Astrocyte of the hippocampus (primary cell): ENCODE data around the gene KIAA1328.
A peak's percentile ranks its signal among the peaks of the same experiment; 100 is the strongest.

ENCODE experiments used
- DNase-seq: peaks from one replicate; pipeline ENCODE4 v3.0.0; 2011; ENCODE audit warnings: low read depth, low spot score

The KIAA1328 gene

DNA sequence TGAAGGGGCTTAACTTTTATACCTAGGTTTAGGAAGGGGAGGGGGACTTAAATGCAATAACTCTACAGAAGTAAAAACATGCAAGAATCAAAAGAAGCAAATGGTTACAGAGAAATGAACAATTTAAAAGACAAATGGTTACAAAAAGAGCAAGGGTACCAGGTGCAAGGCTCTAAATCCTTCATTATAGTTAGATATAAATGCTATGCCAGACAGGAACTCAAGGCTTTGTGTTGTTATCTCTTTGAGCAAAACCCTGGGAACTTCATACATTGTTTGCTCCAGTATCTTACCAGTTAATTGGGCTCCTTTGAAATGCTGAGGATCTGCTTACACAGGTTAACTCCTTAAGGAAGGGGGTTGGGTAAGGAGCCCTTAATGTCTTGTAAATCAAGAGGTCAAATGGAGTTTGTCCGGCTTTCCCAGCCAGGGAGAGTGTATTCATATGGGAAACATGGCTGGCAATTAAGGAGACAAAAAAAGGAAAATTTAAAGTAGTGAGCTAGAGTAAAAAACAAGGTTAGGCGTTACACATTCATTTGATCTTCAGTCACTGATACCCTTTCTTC lies 389.2 kb downstream of the KIAA1328 start:
- no peak for DNase-seq

- DNase-seq = no peak
Observed at GRCh38 chr18:37219257-37219656, 390.3 kb downstream of the KIAA1328 start.

GRCh38 chr18:37222354-37222998 lies 393.5 kb downstream of the KIAA1328 start:
- peak; percentile 72 for DNase-seq

DNA sequence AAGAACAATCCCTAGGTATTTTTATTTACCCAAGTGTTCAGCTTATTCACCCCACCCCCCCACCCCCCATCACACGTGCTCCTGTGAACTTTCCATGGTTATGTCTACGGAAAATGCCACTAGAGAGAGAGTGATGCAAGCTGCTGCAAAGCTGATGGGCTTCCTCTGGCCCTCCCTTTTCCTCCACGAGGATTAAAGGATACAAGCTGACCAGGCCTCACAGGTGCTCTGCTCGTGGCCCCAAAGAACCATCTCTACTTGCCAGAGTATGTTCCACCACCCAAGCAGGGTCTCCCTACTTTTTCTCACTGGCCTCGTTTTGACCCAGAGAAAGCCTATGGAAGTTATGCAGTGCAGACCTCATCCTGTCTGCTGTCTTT lies 394.1 kb downstream of the KIAA1328 start:
- no peak for DNase-seq

- no peak for DNase-seq
Observed at GRCh38 chr18:37225279-37225678, 396.4 kb downstream of the KIAA1328 start.

DNA sequence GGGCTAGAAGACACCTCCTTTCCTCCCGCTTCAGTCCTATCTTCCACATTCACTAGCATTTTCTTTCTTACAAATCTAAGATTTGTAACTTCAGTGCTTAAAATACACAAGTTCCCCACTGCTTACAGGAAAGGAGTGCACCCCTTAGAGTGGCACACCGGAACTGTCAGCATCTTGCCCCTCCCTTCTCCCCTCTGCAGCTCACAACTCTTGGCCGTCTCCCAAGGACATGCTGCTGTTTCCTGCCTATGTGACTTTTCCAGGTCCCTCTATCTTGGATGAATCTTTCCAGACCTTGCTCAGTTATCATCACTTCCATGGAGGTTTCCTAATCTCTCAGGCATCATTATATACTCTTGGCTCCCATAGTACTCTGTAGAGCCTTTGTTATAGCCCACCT lies 401.8 kb downstream of the KIAA1328 start:
- no peak for DNase-seq

- DNase-seq = no peak
Observed at GRCh38 chr18:37231251-37231650, 402.3 kb downstream of the KIAA1328 start.

DNA sequence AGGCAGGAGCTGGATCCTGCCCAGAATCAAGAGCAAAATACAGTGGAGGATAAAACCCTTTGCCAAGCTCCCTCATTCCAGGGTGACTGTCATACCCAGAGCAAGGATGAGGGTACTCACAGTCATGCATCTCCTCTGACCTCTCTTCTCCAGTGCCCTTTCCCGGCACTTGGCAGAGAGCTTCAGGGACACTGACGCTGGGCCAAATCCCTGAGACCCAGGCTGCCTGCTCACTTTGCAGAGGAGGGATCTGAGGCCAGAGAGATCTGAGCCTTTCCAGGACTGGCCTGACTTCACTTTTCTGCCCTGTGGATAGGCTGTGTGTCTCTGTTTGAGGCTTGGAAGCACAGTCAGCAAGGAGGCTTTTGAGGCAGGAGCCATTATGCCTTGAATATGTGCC lies 406.7 kb downstream of the KIAA1328 start:
- DNase-seq = no peak

DNA sequence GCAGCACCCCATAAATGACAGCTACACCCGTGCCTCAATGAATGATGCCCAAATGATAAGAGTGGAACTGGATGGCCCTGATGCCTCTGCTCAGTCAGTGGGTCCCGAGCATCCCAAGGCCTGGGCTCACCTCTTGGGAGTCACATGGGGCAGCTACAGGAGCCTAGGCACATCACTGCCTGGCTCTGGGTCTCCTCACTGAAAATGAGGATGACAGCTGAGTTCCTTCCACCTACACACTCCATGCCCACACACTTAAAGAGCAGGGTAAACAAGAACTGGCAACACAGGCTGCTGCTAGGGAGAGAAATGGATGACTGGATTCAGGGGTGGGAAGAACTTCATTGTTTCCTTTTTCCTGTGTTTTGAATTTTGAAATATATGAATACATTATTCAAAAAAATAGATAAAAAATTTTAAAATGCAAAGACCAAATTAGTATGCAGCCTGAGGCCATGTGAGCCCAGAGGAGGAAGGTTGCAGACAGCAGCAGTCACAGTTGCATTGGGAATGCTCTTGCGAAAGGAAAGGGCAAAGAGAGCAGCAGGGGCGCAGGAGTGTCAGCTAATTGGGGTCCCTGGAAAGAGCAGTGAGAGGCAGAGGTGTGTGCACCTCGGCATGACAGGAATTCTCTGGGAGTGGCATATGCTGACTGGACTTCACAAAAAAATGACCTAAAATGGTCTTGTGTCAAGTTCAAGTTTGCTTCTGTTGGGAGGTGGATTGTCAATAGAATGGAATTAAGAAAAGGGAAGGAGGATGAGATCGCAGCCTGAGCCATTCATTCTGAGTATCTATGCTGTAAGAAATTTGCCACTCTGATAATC lies 409.6 kb downstream of the KIAA1328 start:
- DNase-seq = no peak

GRCh38 chr18:37242091-37242490 lies 413.2 kb downstream of the KIAA1328 start:
- DNase-seq = no peak

- DNase-seq = no peak
Observed at GRCh38 chr18:37242826-37243560, 414.1 kb downstream of the KIAA1328 start.

DNA sequence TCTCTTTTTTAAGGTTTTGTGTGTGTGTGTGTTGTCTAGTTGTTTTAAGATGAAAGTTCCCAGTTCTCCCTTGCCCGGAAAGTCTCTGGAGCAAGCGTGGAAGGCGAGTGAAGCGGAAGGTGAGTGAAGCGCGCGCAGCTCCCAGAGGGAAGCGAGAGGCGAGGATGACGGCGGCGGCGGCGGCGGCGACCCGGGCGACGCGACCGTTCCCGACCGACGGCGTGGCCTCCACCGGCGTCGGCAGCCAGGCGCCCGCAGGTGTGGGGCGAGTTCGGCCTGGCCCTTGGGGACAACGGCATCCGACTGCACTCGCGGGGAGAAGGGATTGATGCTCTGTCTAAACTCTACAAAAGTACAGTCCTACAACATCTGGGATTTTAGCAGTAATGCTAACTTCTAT lies 414.8 kb downstream of the KIAA1328 start:
- DNase-seq = peak; percentile 57

DNA sequence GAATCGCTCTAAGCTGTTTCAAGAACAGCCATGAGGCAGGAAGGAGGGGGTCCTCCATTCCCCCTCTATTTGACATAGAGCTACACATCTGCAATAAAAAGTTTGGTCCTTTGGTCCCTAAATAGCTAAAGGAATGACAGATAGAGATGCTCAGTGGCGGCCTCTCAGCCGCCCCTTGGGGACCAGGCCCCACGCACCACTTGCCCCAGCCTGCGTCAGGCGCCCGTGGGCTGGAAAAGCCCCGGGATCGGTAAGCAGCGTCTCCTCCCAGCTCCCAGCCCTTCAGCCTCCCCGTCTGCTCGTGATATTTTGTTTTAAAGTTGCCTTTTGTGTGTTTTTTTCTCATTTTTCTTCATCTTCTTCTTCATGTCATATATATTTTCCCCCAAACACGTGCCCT lies 415.7 kb downstream of the KIAA1328 start:
- DNase-seq = no peak

DNA sequence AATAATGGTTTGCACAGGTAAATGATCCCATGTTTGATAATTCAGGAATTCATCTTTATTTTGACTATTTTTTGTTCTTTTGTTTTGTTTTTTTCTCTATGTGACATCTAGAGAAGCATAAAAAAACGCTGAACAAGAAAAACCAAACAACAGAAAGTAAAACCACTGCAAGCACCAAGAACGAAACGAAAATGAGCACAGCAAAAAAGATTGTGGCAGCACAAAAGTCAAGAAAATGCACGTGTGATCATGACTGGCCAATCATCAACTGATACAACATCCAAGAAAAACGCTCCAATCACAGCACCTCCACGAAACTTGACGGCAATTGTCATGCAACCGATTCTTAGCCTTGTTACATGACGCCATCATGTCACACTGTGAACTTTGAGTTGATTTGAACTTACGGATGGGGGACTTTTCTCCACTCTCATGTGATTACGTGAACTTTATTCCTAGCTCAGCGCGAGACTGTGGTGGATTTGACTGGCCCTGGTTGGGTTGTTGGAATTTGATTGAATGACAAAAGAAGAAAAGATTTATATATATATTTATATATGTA lies 417.9 kb downstream of the KIAA1328 start:
- no peak for DNase-seq

- no peak for DNase-seq
Observed at GRCh38 chr18:37247497-37248161, 418.7 kb downstream of the KIAA1328 start.

DNA sequence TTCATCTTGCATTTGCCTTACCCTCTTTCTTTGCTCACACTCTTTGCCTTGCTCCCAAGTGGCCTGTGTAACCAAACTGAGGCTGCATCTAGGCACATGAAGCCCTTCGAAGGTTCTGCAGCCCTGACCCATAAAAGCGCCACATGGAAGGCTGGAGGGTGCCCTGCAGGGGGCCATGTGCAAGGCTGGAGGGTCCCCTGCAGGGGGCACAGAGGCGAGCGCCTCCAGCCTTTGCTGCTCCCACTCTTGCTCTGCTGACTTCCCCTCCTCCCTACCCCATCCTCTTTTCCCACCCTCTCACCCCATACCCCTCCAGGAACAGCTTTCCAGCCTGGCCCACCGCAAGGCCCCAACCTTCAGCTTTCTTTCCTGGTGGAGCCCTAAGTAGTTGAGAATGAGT lies 419.4 kb downstream of the KIAA1328 start:
- DNase-seq = no peak

DNA sequence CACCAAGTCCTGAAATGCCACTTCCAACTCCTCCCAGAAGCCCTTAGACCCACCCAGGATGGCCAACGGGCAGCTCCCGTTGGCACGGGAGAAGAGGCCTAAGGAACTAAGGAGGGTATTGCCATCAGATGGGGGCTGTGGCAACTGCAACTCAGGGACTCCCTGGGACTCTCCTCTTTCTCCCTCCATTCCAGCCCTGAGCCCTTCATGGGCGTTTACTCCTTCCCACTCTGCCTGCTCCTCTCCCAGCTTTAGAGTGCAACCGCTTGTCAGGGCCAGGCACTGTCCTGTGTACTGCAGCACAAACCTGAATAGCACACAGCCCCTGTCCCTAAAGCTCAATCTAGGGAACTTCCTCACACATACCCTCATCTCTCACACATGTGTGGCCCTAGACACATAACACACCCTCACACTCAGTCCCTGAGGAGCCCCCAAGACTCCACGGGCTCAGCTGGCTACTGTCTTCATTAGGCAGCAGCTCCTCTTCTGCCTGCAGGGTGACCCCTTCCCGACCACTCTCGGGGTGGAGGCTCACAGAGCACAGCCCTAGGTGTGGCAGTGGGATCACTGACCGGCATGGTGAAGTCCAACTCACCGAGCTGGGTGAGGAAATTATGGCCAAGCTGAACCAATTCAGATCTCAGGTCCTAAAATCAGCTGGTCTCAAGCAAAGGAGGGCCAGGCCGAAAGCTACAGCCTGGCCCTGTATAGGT lies 420.4 kb downstream of the KIAA1328 start:
- DNase-seq = no peak

DNA sequence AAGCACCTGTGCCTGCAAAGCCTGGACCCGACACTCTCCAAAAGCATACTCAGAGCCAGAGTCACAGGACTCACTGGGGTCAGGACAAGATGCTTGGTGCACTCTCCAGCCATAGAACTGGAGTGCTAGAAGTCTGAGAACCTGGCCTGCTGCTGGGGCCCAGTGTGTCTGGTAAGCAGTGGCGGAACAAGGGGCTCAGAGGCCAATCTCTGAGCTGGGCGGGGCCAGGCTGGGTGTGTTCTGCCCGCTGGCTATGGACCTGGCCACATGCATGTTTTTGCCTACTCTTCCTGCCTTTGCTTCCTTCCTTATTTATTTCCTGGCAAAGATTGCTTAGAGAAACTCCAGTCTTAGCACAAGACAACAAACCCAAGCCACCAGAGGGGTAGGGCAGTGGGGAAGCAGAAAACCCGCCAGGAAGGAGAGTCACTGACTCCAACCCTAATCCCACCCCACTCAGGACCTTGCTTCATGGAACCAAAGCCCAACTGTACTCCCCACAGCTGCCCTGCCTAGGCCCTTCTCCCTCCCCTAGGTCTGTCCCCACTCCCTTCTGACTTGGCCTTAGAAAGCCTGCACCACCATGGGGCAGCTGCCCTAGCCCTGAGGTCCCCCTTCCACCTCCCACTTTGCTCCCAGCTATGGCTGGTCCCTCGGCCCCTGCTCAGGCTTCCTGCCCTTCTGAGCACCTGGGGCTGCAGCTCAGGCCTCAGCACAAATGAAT lies 421.1 kb downstream of the KIAA1328 start:
- no peak for DNase-seq

- no peak for DNase-seq
Observed at GRCh38 chr18:37251679-37252078, 422.8 kb downstream of the KIAA1328 start.

DNA sequence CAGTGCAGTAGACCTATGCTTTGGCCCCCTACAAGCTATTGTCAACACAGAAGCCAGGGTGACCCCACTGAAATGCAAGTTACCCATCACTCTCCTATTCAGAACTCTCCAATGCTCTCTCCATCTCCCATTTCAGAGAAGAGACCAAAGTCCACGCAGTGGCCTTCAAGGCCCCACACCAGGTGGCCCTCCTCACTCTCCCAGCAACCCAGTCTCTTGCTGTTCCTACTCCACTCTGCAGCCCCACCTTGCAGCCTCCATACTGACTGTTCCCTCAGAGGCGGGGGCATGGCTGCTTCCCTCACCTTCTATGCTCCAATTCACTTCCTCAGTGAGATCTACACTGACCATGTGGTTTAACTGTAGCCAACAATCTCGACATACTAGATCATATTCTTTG lies 423.4 kb downstream of the KIAA1328 start:
- DNase-seq = no peak
